Suppressor macrophage treated with lipopolysaccharide for 4 hours (primary cell): ENCODE measurements around the gene STX8.
A peak's percentile ranks its signal among the peaks of the same experiment; 100 is the strongest.
"Not testable (repeated sequence)": the region's sequence is repeated elsewhere in the genome, so short reads cannot be mapped to it uniquely, and the experiment has no call there.

ENCODE experiments used
- DNase-seq: peaks from one replicate; pipeline ENCODE4 v3.0.0-alpha.2; 2020

STX8 gene, protein sequence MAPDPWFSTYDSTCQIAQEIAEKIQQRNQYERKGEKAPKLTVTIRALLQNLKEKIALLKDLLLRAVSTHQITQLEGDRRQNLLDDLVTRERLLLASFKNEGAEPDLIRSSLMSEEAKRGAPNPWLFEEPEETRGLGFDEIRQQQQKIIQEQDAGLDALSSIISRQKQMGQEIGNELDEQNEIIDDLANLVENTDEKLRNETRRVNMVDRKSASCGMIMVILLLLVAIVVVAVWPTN

DNA sequence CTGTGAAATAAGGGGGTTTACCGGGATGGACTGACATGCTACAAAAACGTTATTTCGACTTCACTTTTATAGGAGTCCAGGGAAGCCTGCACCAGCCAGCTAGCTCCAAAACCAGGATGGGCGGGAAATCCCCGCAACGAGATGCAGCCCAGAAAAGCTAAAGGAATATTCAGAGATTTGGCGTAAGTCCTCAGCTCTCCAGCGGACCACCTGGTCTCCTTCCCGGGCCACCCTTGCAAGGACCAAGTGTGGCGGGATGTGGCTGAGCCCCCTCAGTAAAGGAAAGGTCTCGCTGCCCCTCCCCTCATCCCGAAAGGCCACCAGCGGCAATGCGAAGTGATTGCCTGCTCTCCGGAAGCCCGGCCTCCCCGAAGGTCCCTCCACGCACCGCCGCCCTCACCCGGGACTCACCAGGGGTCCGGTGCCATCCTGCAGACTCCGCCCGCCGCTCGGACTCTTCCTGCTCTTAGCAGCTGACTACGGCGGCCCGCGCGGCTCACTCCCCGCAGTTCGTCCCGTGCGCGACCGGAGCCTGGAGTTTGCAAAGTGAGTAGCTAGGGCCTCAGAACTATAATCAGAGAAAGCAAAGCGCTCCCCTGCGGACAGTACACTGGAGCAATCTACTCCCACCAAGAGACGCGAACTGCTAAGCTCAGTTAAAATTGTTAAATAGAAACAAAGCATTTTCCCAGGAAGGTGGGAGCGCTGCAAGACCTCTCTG, at the start of gene STX8:
TSS of gene STX8 (minus strand) at position 440 of the 721 bp plus-strand sequence. CDS start at position 428, 12 bp downstream.
- peak; percentile 92 for DNase-seq

DNA sequence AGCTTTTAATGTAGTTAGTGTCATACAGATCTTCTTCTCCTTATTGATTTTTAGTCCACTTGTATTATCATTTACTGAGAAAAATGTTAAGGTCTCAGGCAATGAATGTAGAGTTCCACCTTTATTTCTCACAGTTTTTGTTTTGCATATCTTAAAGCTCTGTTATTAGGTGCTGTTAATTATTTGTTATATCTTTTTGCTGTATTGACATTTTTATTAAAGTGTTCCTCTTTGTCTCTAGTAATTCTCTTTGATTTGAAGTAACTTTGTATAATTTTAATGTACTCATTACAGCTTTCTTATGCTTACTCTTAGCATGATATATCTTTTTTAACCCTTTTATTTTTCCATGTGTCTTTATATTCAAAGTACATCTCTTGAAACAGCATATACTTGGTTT, 47.3 kb upstream of the STX8 start:
- DNase-seq = no peak

DNA sequence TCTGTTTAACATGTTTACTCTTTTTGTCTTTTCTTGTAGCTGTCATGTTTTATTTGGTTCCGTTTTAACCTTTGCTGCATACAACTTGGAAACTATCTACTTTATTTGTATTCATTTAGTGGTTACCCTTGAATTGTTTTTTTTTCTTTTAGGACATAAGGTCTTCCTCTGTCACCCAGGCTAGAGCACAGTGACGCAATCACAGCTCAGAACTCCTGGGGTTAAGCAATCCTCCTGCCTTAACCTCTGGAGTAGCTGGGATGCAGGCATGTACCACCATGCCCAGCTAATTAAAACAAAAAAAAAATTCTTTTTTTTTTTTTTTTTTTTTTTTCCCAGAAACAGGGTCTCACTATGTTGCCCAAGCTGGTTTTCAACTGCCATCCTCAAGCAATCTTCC, 39.9 kb upstream of the STX8 start:
- DNase-seq = no peak

DNA sequence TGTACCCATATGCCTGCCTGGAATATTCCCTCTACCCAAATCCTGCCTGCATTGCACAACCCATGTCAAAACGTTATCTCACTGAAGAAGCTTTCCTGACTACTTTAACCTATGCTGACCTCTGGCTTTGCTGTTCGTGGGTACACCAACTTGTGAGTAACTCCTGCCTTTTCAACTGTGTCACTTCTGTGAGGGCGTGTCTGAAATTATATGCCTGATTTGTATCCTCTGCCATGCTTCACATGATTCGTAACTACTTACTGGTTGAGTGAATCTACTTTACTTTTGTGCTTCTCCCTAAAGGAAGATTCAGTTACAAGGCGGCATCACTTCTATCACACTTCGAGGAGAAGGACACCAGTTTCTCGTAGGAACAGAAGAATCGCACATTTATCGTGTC, 36.4 kb upstream of the STX8 start:
- DNase-seq = no peak

DNA sequence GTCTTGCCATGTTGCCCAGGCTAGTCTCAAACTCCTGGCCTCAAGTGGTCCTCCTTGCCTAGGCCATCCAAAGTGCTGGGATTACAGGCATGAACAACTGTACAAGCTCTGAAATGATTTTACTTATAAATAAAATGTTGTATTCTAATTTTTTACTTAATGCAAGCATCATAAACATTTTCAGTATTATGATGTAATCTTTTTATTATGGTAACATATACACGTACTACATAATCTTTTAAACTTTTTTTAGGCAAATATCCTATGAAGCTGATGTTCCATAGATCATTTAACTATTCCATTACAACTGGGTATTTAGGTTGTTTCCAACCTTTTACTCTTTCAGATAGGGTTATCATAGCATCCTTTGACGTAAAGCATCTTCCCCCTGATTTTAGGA, 35.9 kb upstream of the STX8 start:
- no peak for DNase-seq

DNA sequence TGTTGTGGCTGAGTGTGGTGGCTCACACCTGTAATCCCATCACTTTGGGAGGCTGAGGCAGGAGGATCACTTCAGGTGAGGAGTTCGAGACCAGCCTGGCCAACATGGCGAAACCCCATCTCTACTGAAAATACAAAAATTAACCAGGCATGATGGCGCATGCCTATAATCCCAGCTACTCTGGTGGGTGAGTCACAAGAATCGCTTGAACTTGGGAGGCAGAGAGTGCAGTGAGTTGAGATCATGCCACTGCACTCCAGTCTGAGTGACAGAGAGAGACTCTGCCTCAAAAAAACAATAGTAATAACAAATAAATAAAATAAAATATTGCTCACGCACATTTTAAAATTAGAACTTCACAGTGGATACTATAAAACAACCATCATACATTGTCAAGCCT, 31.4 kb upstream of the STX8 start:
- DNase-seq = not testable (repeated sequence)

DNA sequence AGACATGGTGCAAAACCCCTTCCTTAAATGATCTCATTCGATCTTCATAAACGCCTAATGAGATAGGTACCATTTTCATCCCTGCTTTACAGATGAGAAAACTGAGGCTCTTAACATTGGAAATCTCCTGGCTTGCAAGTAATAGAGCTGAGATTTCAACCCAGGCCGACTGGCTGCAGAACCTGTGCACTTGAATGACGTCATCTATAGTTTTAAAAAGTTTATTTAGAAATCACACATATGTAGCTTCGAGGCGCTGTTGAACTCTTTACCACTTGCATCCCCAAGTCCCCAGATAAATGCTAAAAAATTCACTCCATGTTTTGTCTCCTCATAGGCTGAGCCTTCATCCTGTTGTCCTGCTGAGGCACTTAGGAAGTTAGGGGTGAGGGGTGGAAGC, 30.8 kb upstream of the STX8 start:
- no peak for DNase-seq

DNA sequence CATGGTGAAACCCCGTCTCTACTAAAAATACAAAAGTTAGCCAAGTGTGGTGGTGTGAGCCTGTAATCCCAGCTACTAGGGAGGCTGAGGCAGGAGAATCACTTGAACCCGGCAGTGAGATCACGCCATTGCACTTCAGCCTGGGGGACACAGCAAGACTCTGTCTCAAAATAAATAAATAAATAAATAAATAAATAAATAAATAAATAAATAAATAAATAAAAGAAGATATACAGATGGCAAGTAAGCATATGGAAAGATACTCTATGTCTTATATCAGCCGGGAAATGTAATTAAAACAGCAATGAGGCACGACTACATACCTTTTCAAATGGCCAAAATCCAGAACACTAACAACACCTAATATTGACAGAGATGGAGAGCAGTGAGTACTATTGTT, 29.0 kb upstream of the STX8 start:
- not testable (repeated sequence) for DNase-seq

DNA sequence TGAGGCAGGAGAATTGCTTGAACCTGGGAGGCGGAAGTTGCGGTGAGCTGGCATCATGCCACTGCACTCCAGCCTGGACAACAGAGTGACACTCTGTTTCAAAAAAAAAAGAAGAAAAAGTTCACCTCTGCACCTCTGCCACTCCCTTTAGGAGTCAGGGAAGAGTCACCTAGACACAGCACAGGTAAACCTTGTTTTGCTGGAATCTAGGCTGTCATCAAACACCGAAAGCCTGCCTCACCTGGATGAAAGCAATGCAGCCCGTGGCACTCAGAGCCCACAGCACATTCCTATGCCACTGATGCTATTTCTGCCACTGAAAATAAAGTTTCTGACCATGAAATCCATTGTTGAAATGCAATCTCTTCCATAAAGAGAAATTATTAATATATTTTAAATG, 23.0 kb upstream of the STX8 start:
- no peak for DNase-seq

DNA sequence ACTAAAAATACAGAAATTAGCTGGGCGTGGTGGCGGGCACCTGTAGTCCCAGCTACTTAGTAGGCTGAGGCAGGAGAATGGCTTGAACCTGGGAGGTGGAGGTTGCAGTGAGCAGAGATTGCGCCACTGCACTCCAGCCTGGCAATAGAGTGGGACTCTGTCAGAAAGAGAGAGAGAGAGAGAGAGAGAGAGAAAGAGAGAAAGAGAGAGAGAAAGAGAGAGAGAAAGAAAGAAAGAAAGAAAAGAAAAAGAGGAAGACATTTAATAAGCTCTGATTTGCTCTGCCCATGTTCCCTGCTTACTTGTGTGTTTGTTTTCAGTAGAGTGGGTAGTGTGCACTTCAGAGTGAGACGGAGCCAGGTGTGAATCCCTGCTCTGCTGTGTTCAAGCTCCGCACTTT, 22.0 kb upstream of the STX8 start:
- DNase-seq = not testable (repeated sequence)

DNA sequence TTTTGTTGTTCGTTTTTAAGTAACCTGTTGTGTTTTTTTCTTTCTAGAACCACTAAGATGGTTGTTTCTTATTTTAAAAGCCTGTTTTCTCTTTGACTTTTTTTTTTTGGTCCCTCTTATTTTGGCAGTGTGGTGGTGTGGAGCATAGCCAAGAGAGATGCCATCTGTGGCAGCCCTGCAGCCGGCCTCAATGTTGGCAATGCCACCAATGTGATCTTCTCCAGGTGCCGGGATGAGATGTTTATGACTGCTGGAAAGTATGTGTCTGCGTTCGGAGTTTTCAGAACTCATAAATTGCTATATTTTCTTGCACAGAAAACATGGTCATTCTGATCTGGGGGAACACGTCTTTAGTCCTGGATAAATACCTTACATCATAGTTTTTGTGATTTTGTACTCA, 18.4 kb upstream of the STX8 start:
- DNase-seq = no peak

DNA sequence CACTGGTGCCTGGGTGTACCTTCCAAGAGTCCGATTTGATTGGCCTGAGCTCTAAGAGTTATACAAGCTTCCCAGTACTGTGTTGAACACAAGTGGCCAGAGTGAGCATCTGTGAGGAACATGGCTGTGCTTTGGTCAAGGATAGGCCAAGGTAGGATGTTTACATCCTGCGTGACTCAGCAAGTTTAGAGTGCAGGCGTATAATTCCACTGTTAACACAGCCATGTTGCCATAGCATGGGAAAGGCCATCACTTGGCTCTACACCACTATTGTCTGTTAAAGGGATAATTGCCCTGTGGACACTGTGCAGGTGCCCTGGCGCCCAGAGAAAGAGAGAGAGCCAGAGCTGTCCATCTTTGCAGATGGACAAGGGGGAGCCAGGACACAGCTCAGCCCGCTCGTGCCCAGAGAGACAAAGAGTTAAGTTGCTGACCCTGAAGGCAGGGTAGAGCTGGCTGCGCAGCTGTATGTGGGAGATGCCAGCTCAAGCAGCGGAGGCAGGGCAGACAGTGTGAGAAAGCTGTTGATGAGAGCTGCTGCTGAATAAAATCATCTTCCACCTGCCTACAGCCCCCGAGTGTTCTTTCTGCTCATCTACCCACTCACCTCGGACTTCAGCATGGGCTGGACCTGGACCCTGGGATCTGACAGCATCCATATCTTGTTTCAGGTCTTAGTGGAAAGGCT, 12.5 kb upstream of the STX8 start:
- DNase-seq = no peak

DNA sequence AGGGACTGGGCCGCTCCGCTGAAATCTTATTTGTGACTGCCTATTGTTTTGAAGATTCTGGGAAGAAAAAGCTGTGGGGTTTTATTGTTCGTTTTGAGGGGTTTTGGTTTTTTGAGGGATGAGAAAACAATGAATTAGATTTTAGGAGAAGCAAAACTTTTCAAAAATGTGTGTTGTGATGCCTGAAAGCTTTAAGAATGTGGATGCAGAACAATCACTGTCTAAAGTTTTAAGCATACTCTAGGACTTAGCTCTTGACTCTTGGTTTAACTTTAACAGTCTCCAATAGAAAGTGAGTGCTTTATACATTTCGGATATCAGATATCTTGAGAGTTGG, 1.7 kb upstream of the STX8 start:
- no peak for DNase-seq

DNA sequence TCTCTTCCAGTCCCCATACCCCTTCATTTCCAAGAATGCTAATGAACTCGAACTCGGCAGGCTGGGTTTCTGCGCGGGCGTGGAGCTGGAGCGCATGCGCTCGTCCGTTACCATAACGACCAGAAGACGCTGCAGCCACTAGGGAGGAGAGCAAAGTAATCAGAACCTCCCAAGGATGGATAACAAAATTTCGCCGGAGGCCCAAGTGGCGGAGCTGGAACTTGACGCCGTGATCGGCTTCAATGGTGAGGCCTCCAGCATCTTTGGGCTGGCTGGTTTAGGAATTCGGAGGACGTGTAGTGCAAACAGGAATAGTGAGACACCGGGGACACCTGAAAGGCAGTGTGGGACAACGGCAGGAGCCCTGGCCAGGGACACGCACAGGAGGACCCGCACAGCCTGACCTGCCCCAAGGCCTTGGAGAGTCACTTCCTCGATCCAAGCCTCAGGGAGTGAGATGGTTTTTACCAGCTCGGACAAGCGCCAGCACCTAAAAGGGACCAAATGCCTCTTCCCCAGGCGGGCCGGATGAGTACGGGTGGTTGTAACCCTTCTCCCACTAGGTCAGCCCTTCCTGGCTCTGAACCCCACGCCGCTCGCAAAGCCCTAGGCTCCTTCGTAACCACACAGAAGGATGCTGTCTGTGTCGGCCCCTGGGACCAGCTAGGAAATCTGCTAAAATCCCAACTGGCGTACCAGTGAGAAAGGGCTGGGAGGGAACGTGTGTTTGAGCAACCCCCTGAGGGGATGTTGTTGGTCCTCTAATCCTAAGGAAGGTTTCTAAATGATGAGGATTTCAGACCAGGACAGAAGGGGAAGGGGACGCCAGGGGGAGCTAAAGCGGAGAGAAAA, 1.1 kb upstream of the STX8 start, which contains the start of gene CFAP52:
TSS of gene CFAP52 (plus strand) at position 122 of the 852 bp plus-strand sequence. CDS start at position 176, 54 bp downstream.
- DNase-seq = peak; percentile 80

DNA sequence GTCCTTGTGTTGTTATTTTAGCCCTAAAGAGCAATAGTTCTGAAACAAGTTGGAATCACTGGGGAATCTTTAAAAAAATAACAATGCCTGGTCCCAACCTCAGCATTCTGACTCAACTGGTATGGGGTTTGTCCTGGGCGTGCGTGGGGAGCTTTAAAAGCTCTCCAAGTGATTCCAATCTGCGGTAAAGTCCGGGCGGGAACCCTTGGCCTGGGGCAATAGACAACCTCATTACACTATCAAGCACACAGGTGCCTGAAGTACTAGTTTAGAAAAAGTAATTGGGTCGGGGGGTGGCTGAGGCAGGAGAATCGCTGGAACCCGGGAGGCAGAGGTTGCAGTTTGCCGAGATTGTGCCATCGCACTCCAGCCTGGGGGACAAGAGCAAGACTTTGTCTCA, 4.4 kb downstream of the STX8 start:
- DNase-seq = no peak

DNA sequence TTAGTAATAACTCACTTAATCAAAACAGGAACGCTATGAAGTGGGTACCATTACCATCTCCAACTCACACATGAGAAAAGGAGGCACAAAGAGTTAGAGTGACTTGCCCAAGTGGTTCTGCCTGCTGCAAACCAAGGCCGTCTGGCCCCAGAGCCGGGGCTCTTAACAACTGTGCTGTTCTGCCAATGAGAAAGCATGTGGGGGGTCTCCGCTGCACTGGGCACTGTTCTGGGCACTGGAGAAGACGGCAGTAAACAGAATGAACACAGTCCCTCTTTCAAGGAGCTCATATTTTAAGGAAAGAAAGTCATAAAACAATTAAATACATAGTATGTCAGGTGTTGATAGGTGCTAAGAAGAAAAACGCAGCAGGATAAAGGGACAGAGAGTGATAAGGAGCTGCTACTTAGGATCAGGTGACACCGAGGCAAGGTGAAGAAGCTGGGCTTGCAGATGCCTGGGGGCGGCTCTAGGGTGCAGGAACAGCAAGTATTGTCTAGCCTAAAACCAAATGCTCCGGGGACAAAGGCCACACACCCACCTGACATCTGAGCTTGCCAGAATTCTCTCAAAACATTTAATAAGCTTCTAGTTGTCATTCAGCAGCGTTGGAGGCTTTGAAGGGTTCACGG, 6.5 kb downstream of the STX8 start:
- no peak for DNase-seq

DNA sequence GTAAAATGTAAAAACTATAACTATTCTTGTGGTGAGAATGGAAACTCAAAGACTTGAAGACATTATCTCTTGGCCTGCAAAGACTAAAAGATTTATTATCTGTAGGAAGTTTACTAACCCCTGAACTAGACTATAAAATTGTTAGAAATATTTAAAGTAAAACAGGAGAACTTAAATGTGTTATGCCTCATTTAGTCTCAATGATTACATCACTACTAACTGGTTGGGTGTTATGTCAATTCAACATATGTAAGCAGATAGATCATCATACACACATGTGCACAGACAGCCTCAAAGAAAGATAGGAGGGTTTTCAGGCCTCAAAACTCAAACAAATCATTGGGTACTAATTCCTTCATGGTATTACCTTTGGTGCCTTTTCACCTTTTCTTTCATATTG, 7.6 kb downstream of the STX8 start:
- DNase-seq = no peak

DNA sequence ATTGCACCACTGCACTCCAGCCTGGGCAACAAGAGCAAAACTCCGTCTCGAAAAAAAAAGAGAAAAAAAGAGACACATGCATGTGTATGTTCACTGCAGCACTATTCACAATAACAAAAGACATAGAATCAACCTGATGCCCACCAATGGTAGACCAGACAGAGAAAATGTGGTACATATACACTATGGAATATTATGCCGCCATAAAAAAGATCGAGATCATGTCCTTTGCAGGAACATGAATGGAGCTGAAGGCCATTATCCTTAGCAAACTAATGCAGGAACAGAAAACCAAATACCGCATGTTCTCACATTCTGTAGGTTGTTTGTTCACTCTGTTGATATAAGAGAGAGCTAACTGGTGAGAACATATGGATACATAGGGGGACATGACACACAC, 8.9 kb downstream of the STX8 start:
- DNase-seq = not testable (repeated sequence)

DNA sequence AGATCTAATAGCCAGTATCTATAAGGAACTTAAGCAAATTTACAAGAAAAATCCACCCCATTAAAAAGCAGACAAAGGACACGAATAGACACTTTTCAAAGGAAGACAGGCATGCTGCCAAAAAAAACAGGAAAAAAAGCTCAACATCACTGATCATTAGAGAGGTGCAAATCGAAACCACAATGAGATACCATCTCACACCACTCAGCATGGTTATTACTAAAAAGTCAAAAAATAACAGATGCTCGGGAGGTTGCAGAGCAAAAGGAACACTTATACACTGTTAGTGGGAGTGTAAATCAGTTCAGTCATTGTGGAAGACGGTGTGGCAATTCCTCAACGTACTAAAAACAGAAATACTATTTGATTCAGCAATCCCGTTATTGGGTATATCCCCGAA, 9.6 kb downstream of the STX8 start:
- DNase-seq = no peak

DNA sequence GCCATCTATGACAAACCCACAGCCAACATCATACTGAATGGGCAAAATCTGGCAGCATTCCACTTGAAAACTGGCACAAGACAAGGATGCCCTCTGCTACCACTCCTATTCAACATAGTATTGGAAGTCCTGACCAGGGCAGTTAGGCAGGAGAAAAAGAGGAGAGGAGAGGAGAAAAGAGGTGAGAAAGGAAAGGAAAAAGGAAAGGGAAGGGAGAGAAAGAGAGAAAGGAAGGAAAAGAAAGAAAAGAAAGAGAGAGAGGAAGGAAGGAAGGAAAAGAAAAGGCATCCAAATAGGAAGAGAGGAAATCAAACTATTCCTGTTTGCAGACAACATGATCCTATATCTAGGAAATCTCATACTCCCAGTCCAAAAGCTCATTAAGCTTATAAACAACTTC, 11.5 kb downstream of the STX8 start:
- DNase-seq = no peak

DNA sequence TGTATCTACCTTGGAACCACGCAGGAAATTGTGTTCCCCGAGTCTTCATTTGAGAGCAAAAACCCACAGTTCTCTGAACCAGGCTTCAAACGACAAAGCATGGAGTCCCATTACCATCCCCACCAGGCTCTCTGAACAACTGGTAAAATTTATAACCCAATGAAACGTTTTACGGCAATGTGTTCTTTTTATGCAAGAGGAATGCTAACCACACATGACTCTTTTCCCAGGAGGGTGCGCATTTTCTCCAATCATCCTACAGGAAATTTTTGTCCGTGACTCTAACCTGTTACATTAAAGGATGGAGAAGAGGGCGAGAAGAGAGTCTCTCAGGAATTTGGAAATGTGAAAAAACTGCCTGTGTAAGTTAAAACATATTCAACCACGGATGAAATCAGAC, 17.8 kb downstream of the STX8 start:
- no peak for DNase-seq

DNA sequence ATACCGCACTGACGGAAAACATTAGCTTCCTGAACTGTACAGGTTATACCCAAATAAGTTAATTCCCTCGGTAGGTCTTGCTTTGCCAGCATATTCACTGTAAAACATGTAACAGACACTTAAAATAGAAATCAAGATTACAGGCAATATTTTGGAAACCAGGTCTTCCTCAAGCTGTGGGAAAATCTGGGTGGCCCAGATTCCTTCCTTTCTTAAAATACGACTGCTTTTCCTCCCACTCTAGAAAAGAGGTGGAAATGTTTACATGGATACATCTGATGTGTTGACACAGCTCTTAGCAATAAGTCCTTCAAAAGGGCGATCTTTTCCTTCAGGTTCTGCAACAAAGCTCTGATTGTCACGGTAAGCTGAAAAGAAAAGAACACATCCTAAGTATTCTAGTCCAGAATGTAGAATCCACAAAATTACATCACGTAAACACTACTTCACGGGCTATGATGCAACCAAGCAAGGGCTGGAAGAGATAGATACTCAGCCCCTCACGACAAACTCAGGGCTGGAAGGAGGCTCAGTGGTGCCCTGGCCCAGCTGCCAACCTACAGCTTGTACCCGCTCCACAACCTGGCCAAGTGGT, 18.4 kb downstream of the STX8 start:
- no peak for DNase-seq
